Sciatic nerve (tissue), 2 donors: ENCODE data around the gene LRRC7. TPM values are rescaled to one million over a fixed set of nuclear protein-coding genes. Genes with fewer than 3 reads are reported as not detected.

Experiments used
- ATAC-seq: fragments of 200-7000 bp; cut with Tn5 transposase; one replicate; pipeline ENCODE4 v1.9.1; 2020; ENCODE audit warnings: mild to moderate bottlenecking, moderate library complexity
- DNase-seq: peaks from one replicate; pipeline ENCODE4 v3.0.0-alpha.2; 2020; ENCODE audit warnings: low spot score
- intact Hi-C: fragments of 100-400 bp; cut with DNase I; formaldehyde crosslinking; loops from one replicate; pipeline ENCODE4 v1.14.2; 2022
- total RNA-seq: library from RNA; stranded (reverse); fragmentation: NEBNext Ultra II Directional; extraction: Animal tissue kit (Norgen Biotek cat#: 25700); gene quantifications from one replicate; pipeline ENCODE4 v1.2.1, GENCODE V29; 2021
- donor health status: DM: no; HTN: no; CAD: no.
- donor health status: DM: no; HTN: no; CAD: no.

Gene LRRC7
- total RNA-seq, 1 donor from 2014 or later = 42.4 TPM

- ATAC-seq (no peak), DNase-seq (no peak)
- intact Hi-C loops = no loop called here
Measured at GRCh38 chr1:70171512-70171911, 603.8 kb downstream of the LRRC7 start.
